ENCODE measurements around the gene CCDC61. TPM values are rescaled to one million over a fixed set of nuclear protein-coding genes. Genes with fewer than 3 reads are reported as not detected.

The CCDC61 gene
- total RNA-seq, 1 donor from 2014 or later: 9.5 TPM

GRCh38 chr19:46021531-46022041, 26.3 kb downstream of the CCDC61 start:
- Mint-ChIP-seq H3K27me3 (ENCODE audit: unreplicated experiment) (peaks cover 8% of the 10 kb centered on the region), H3K4me3 (ENCODE audit: unreplicated experiment) (no peak overlapping the region), H3K4me1 (ENCODE audit: unreplicated experiment) (no peaks in the 10 kb centered on the region), H3K9me3 (ENCODE audit: unreplicated experiment) (no peaks in the 10 kb centered on the region), H3K27ac (ENCODE audit: unreplicated experiment) (no peak overlapping the region), H3K36me3 (ENCODE audit: low read depth, unreplicated experiment) (peaks cover 3% of the 10 kb centered on the region)
- DNase-seq (ENCODE audit: low spot score): no peak
- no peak for TF ChIP-seq CTCF (IDR thresholded peaks at IDR 0.05; ENCODE audit: unreplicated experiment)

GRCh38 chr19:46022061-46022430, 26.8 kb downstream of the CCDC61 start:
- Mint-ChIP-seq H3K27me3 (ENCODE audit: unreplicated experiment) (peaks cover 8% of the 10 kb centered on the region), H3K4me1 (ENCODE audit: unreplicated experiment) (no peaks in the 10 kb centered on the region), H3K27ac (ENCODE audit: unreplicated experiment) (no peak overlapping the region), H3K4me3 (ENCODE audit: unreplicated experiment) (no peak overlapping the region), H3K36me3 (ENCODE audit: low read depth, unreplicated experiment) (peaks cover 7% of the 10 kb centered on the region), H3K9me3 (ENCODE audit: unreplicated experiment) (no peaks in the 10 kb centered on the region)
- no peak for DNase-seq (ENCODE audit: low spot score)
- TF ChIP-seq CTCF (IDR thresholded peaks at IDR 0.05; ENCODE audit: unreplicated experiment): no peak

GRCh38 chr19:46022431-46023310, 27.4 kb downstream of the CCDC61 start, which contains the start of gene PGLYRP1:
Gene PGLYRP1, minus strand, starts transcription at chr19:46023053. Its CDS starts 32 bp downstream, at chr19:46023021.
- H3K36me3 Mint-ChIP-seq (ENCODE audit: low read depth, unreplicated experiment): peaks cover 7% of the 10 kb centered on the region
- no peak for DNase-seq (ENCODE audit: low spot score)
- peaks cover 8% of the 10 kb centered on the region for H3K27me3 Mint-ChIP-seq (ENCODE audit: unreplicated experiment)
- H3K27ac Mint-ChIP-seq (ENCODE audit: unreplicated experiment): no peak within 1 kb of the TSS
- TF ChIP-seq CTCF (IDR thresholded peaks at IDR 0.05; ENCODE audit: unreplicated experiment): no peak
- H3K9me3 Mint-ChIP-seq (ENCODE audit: unreplicated experiment): no peaks in the 10 kb centered on the region
- H3K4me1 Mint-ChIP-seq (ENCODE audit: unreplicated experiment): no peaks in the 10 kb centered on the region
- no peak within 1 kb of the TSS for H3K4me3 Mint-ChIP-seq (ENCODE audit: unreplicated experiment)

- H3K9me3 Mint-ChIP-seq (ENCODE audit: unreplicated experiment): no peaks in the 10 kb centered on the region
- H3K36me3 Mint-ChIP-seq (ENCODE audit: low read depth, unreplicated experiment): peaks cover 7% of the 10 kb centered on the region
- H3K27ac Mint-ChIP-seq (ENCODE audit: unreplicated experiment): no peak overlapping the region
- no peaks in the 10 kb centered on the region for H3K4me1 Mint-ChIP-seq (ENCODE audit: unreplicated experiment)
- DNase-seq (ENCODE audit: low spot score): no peak
- H3K27me3 Mint-ChIP-seq (ENCODE audit: unreplicated experiment): peaks cover 8% of the 10 kb centered on the region
- H3K4me3 Mint-ChIP-seq (ENCODE audit: unreplicated experiment): no peak overlapping the region
- TF ChIP-seq CTCF (IDR thresholded peaks at IDR 0.05; ENCODE audit: unreplicated experiment): no peak
Measured at GRCh38 chr19:46023311-46023779, 28.1 kb downstream of the CCDC61 start.

GRCh38 chr19:46025835-46026234, 30.6 kb downstream of the CCDC61 start:
- no peaks in the 10 kb centered on the region for H3K9me3 Mint-ChIP-seq (ENCODE audit: unreplicated experiment)
- no peak for DNase-seq (ENCODE audit: low spot score)
- peaks cover 8% of the 10 kb centered on the region for H3K27me3 Mint-ChIP-seq (ENCODE audit: unreplicated experiment)
- no peaks in the 10 kb centered on the region for H3K4me1 Mint-ChIP-seq (ENCODE audit: unreplicated experiment)
- peak; percentile 2 for TF ChIP-seq CTCF (IDR thresholded peaks at IDR 0.05; ENCODE audit: unreplicated experiment)
- no peak overlapping the region for H3K4me3 Mint-ChIP-seq (ENCODE audit: unreplicated experiment)
- H3K36me3 Mint-ChIP-seq (ENCODE audit: low read depth, unreplicated experiment): peaks cover 7% of the 10 kb centered on the region
- H3K27ac Mint-ChIP-seq (ENCODE audit: unreplicated experiment): no peak overlapping the region
